Esophagus muscularis mucosa (tissue), 4 donors: ENCODE measurements around the gene TTC23L.

Source experiments
- EP300 ChIP-seq: sonication (generic); formaldehyde crosslinking; IDR thresholded peaks from one replicate; pipeline ENCODE4 v1.6.1; 2017; ENCODE audit warnings: antibody characterized with exemption
- POLR2A ChIP-seq: fragments of 450-650 bp; IDR thresholded peaks from one replicate; pipeline ENCODE4 v1.6.1; 2017; ENCODE audit warnings: antibody characterized with exemption, moderate library complexity, mild to moderate bottlenecking, low read depth
- POLR2AphosphoS5 ChIP-seq, 2 donors: sonication (generic); formaldehyde crosslinking; IDR thresholded peaks; one replicate each; pipeline ENCODE4 v1.6.1; 2017; ENCODE audit warnings: antibody characterized with exemption in 2 of 2
- TF ChIP-seq, protein P1 (sequence below), 3 experiments: fragments of 200-600 bp in 2 of 3; fragments of 450-650 bp in 1 of 3; sonication (generic) in 2 of 3; IDR thresholded peaks; one replicate each; pipeline ENCODE4 v1.5.1; 2017 to 2019; ENCODE audit warnings: antibody characterized with exemption in 3 of 3, mild to moderate bottlenecking in 2 of 3, moderate library complexity in 1 of 3

DNA sequence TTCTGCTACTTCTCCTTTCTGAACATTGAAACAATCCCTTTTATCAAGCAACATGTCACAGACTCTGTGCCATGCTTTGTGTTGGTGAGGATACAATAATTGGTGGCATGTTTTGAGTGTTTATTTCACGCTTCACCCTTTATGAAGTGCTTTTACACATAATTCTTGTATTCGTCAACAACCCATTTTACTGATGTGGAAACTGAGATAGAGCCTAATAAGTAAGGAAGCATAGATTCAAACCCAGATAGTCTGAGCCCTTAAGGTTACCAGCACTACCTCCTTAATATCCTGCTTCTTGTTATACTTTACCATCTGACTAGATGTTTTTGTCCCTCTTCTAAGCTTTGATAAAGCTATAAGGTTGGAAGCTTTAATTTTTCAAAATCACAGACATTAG is 49.3 kb upstream of the TTC23L start:
- TF ChIP-seq, protein P1, sequence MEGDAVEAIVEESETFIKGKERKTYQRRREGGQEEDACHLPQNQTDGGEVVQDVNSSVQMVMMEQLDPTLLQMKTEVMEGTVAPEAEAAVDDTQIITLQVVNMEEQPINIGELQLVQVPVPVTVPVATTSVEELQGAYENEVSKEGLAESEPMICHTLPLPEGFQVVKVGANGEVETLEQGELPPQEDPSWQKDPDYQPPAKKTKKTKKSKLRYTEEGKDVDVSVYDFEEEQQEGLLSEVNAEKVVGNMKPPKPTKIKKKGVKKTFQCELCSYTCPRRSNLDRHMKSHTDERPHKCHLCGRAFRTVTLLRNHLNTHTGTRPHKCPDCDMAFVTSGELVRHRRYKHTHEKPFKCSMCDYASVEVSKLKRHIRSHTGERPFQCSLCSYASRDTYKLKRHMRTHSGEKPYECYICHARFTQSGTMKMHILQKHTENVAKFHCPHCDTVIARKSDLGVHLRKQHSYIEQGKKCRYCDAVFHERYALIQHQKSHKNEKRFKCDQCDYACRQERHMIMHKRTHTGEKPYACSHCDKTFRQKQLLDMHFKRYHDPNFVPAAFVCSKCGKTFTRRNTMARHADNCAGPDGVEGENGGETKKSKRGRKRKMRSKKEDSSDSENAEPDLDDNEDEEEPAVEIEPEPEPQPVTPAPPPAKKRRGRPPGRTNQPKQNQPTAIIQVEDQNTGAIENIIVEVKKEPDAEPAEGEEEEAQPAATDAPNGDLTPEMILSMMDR (IDR thresholded peaks at IDR 0.05) = no peak
- no peak for TF ChIP-seq POLR2A
- no peak for TF ChIP-seq EP300
- TF ChIP-seq POLR2AphosphoS5 (IDR thresholded peaks at IDR 0.05) = no peak
